Type B pancreatic cell (in vitro differentiated cells): ENCODE measurements around the gene NAV2. TPM values are rescaled to one million over a fixed set of nuclear protein-coding genes. Genes with fewer than 3 reads are reported as not detected.
A peak's percentile ranks its signal among the peaks of the same experiment; 100 is the strongest.

Source experiments
- DNase-seq: peaks from one replicate; pipeline ENCODE4 v3.0.0; 2021; ENCODE audit warnings: mixed read lengths; ENCODE audit not compliant: unreplicated experiment; ENCODE audit errors: extremely low spot score
- H3K27ac Mint-ChIP-seq: 2 replicates; pipeline ENCODE4 v1.8.0; 2021; ENCODE audit warnings: mild to moderate bottlenecking, mixed read lengths
- H3K27me3 Mint-ChIP-seq: 2 replicates; pipeline ENCODE4 v1.8.0; 2021; ENCODE audit warnings: mixed read lengths
- H3K36me3 Mint-ChIP-seq: 2 replicates; pipeline ENCODE4 v1.8.0; 2021; ENCODE audit warnings: mixed read lengths
- H3K4me1 Mint-ChIP-seq: one replicate; pipeline ENCODE4 v1.8.0; 2021; ENCODE audit warnings: mixed read lengths; ENCODE audit not compliant: unreplicated experiment
- H3K4me3 Mint-ChIP-seq: 2 replicates; pipeline ENCODE4 v1.8.0; 2021; ENCODE audit warnings: mild to moderate bottlenecking, mixed read lengths
- H3K9me3 Mint-ChIP-seq: 2 replicates; pipeline ENCODE4 v1.8.0; 2021; ENCODE audit warnings: mixed read lengths
- total RNA-seq: library from RNA; stranded (reverse); gene quantifications from 2 replicates; pipeline ENCODE4 v1.2.1, GENCODE V29; 2021; ENCODE audit warnings: low replicate concordance
- TF ChIP-seq, protein P1 (sequence below): fragments of 200-600 bp; sonication (generic); conservative IDR thresholded peaks from 2 replicates; pipeline ENCODE4 v1.5.0; 2021; ENCODE audit warnings: antibody characterized with exemption, mild to moderate bottlenecking

The NAV2 gene
- total RNA-seq, 1 donor from 2014 or later = 54.2 TPM

DNA sequence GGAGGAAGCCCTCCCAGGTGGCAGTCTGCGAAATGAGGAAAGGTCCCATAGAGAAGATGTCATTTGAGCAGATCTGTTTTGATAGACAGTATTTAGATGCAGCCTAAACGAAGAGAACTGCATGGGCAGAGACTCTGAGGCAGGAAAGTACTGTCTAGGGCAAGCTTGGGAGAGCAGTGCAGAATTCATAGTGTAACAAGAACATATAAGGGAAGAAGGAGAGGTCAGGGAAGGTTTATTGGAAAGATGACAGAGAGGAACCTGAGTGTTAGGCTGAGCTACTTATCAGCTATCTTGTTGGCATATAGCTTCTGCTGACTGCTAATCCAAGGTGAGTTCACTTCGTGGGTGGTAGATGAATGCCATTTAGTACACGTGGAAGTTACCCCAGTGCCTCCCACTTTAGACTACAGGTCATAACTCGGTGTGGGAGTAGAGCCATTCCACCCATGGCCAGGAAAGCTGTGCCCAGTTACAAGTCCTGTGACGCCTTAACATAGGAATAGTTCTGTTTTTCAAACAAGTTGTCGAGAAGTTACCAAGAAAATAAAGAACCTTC lies 348.1 kb downstream of the NAV2 start:
- H3K27ac Mint-ChIP-seq = no peak overlapping the region
- H3K9me3 Mint-ChIP-seq = no peaks in the 10 kb centered on the region
- H3K27me3 Mint-ChIP-seq = no peaks in the 10 kb centered on the region
- H3K4me3 Mint-ChIP-seq = no peak overlapping the region
- TF ChIP-seq, protein P1, sequence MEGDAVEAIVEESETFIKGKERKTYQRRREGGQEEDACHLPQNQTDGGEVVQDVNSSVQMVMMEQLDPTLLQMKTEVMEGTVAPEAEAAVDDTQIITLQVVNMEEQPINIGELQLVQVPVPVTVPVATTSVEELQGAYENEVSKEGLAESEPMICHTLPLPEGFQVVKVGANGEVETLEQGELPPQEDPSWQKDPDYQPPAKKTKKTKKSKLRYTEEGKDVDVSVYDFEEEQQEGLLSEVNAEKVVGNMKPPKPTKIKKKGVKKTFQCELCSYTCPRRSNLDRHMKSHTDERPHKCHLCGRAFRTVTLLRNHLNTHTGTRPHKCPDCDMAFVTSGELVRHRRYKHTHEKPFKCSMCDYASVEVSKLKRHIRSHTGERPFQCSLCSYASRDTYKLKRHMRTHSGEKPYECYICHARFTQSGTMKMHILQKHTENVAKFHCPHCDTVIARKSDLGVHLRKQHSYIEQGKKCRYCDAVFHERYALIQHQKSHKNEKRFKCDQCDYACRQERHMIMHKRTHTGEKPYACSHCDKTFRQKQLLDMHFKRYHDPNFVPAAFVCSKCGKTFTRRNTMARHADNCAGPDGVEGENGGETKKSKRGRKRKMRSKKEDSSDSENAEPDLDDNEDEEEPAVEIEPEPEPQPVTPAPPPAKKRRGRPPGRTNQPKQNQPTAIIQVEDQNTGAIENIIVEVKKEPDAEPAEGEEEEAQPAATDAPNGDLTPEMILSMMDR = no peak
- DNase-seq = no peak
- peaks cover 46% of the 10 kb centered on the region for H3K36me3 Mint-ChIP-seq
- peaks cover 28% of the 10 kb centered on the region for H3K4me1 Mint-ChIP-seq

- Mint-ChIP-seq H3K4me3 (peak overlapping the region; percentile 7), H3K27ac (no peak overlapping the region), H3K36me3 (peaks cover 48% of the 10 kb centered on the region), H3K9me3 (no peaks in the 10 kb centered on the region), H3K27me3 (no peaks in the 10 kb centered on the region), H3K4me1 (peaks cover 20% of the 10 kb centered on the region)
- TF ChIP-seq, protein P1 = no peak
- DNase-seq = no peak
These were observed 349.1 kb downstream of the NAV2 start for GRCh38 chr11:20061776-20062175.

GRCh38 chr11:20064961-20065405 lies 352.3 kb downstream of the NAV2 start:
- DNase-seq = no peak

DNA sequence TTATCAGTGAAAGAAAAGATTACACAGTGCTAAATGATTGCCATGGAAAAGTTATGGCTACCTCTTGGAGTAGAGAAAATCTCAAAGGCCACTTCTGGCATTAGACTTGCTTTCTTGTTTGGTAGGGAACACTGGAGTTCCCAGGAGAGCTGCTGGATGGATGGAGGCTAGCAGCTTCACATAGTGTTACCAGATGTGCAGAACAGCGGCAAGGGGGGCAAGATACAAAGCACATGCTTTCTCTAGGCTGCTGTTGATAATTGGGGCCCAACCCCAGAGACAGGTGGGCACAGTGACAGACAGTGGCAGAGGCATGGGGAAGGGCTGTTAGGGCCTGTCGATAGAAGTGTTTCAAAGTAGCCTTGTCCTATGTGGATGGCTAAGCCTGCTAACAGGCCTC lies 352.8 kb downstream of the NAV2 start:
- TF ChIP-seq, protein P1 = no peak
- Mint-ChIP-seq H3K4me1 (peaks cover 12% of the 10 kb centered on the region), H3K4me3 (no peak overlapping the region), H3K27ac (no peak overlapping the region), H3K27me3 (no peaks in the 10 kb centered on the region), H3K36me3 (peaks cover 53% of the 10 kb centered on the region), H3K9me3 (no peaks in the 10 kb centered on the region)
- DNase-seq = no peak

More at GRCh38 chr11:20064961-20065405, 352.3 kb downstream of the NAV2 start:
- Mint-ChIP-seq H3K9me3 (no peaks in the 10 kb centered on the region), H3K4me1 (peaks cover 12% of the 10 kb centered on the region), H3K27ac (peak overlapping the region; percentile 22), H3K36me3 (peaks cover 53% of the 10 kb centered on the region), H3K27me3 (no peaks in the 10 kb centered on the region), H3K4me3 (no peak overlapping the region)
- TF ChIP-seq, protein P1 = no peak

- no peaks in the 10 kb centered on the region for H3K9me3 Mint-ChIP-seq
- no peak overlapping the region for H3K4me3 Mint-ChIP-seq
- peaks cover 15% of the 10 kb centered on the region for H3K4me1 Mint-ChIP-seq
- H3K27ac Mint-ChIP-seq = no peak overlapping the region
- H3K27me3 Mint-ChIP-seq = no peaks in the 10 kb centered on the region
- H3K36me3 Mint-ChIP-seq = peaks cover 55% of the 10 kb centered on the region
- TF ChIP-seq, protein P1 = no peak
- DNase-seq = no peak
These were observed 353.6 kb downstream of the NAV2 start for GRCh38 chr11:20066013-20066782.
